Measurements from ENCODE around the gene SEC14L1.
"Not testable (repeated sequence)": the region's sequence is repeated elsewhere in the genome, so short reads cannot be mapped to it uniquely, and the experiment has no call there.

SEC14L1 gene

GRCh38 chr17:77254951-77255825, 114.4 kb downstream of the SEC14L1 start:
- no peak for DNase-seq (ENCODE audit: low read depth in 2 of 2, low spot score in 1 of 2)

GRCh38 chr17:77255970-77256369, 115.2 kb downstream of the SEC14L1 start:
- DNase-seq (ENCODE audit: low read depth in 2 of 2, low spot score in 1 of 2), result not testable (repeated sequence)

- no peak for DNase-seq (ENCODE audit: low read depth in 2 of 2, low spot score in 1 of 2)
These were observed 115.9 kb downstream of the SEC14L1 start for GRCh38 chr17:77256710-77257109.

GRCh38 chr17:77257169-77257568, 116.4 kb downstream of the SEC14L1 start:
- no peak for DNase-seq (ENCODE audit: low read depth in 2 of 2, low spot score in 1 of 2)

- DNase-seq (ENCODE audit: low read depth in 2 of 2, low spot score in 1 of 2), result no peak
These were observed 117.1 kb downstream of the SEC14L1 start for GRCh38 chr17:77257596-77258458.

GRCh38 chr17:77258638-77259037, 117.9 kb downstream of the SEC14L1 start:
- DNase-seq (ENCODE audit: low read depth in 2 of 2, low spot score in 1 of 2), result no peak

- DNase-seq (ENCODE audit: low read depth in 2 of 2, low spot score in 1 of 2), result no peak
These were observed 124.0 kb downstream of the SEC14L1 start for GRCh38 chr17:77264617-77265230.

- no peak for DNase-seq (ENCODE audit: low read depth in 2 of 2, low spot score in 1 of 2)
These were observed 125.4 kb downstream of the SEC14L1 start for GRCh38 chr17:77266213-77266612.
